Naive B cell (primary cell): ENCODE data around the gene CNTNAP5. TPM values are rescaled to one million over a fixed set of nuclear protein-coding genes. Genes with fewer than 3 reads are reported as not detected.

ENCODE experiments used
- ATAC-seq, 2 donors: fragments of 150-1000 bp; cut with Tn5 transposase; 2 replicates each; pipeline ENCODE4 v1.10.0; 2021; ENCODE audit warnings: low read depth in 2 of 2, mild to moderate bottlenecking in 2 of 2, moderate library complexity in 2 of 2
- DNase-seq: peaks from one replicate; pipeline ENCODE4 v3.0.0; 2022
- H3K27ac Mint-ChIP-seq, 6 donors: one replicate each; pipeline ENCODE4 v1.8.0; 2020 to 2022; ENCODE audit warnings: mild to moderate bottlenecking in 6 of 6, mixed read lengths in 6 of 6, moderate library complexity in 5 of 6, inconsistent platforms in 2 of 6
- H3K27me3 Mint-ChIP-seq, 3 donors: one replicate each; pipeline ENCODE4 v1.8.0; 2021 to 2022; ENCODE audit warnings: mixed read lengths in 3 of 3, mild to moderate bottlenecking in 1 of 3
- H3K36me3 Mint-ChIP-seq, 2 donors: one replicate each; pipeline ENCODE4 v1.8.0; 2020 to 2022; ENCODE audit warnings: mixed read lengths in 2 of 2, inconsistent platforms in 1 of 2, mild to moderate bottlenecking in 1 of 2
- H3K4me1 Mint-ChIP-seq, 3 donors: one replicate each; pipeline ENCODE4 v1.8.0; 2020 to 2022; ENCODE audit warnings: mixed read lengths in 3 of 3, inconsistent platforms in 1 of 3, mild to moderate bottlenecking in 1 of 3, moderate library complexity in 1 of 3
- H3K4me3 Mint-ChIP-seq, 8 donors: one replicate each; pipeline ENCODE4 v1.8.0; 2020 to 2022; ENCODE audit warnings: mild to moderate bottlenecking in 8 of 8, mixed read lengths in 8 of 8, moderate library complexity in 8 of 8, inconsistent platforms in 2 of 8
- H3K9me3 Mint-ChIP-seq, 7 donors: one replicate each; pipeline ENCODE4 v1.8.0; 2020 to 2022; ENCODE audit warnings: mixed read lengths in 7 of 7, mild to moderate bottlenecking in 5 of 7, inconsistent platforms in 2 of 7, moderate library complexity in 1 of 7
- polyA plus RNA-seq, 6 donors: library from polyadenylated mRNA; unstranded; fragments of 300-500 nt; fragmentation: Illumina TruSeq; gene quantifications; one replicate each; pipeline ENCODE4 v1.2.3, GENCODE V29; 2021; ENCODE audit warnings: low read depth in 6 of 6

CNTNAP5 gene
- polyA plus RNA-seq, 6 donors from 2014 or later, result not detected

- Mint-ChIP-seq H3K27ac (no peak overlapping the region), H3K27me3 (no peaks in the 10 kb centered on the region), H3K4me3 (no peak overlapping the region), H3K4me1 (no peaks in the 10 kb centered on the region), H3K9me3 (peaks cover 0 to 8% (median 4%) of the 10 kb centered on the region in 7 donors), H3K36me3 (no peaks in the 10 kb centered on the region)
- ATAC-seq (no peak), DNase-seq (no peak)
Observed at GRCh38 chr2:124883595-124883994, 858.5 kb downstream of the CNTNAP5 start.

DNA sequence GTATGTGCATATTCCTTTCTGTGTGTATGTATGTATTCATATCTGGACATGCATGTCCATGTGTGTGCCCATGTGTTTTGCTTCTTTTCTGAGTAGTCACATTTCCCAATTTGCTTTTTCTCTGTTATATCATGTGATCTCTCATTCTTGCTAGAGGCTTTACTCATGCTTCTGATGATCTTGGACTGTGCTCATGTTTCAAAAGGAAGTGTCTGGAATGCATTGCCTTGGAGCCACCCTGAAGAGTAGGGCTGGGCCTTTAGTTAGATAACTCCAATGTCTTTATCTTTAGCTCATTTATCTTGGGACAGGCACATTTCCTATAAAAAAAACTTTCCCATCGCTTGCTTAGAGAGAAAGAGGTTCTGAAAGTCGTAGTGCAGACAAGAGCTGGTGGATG, 859.2 kb downstream of the CNTNAP5 start:
- DNase-seq (no peak), ATAC-seq (no peak)
- Mint-ChIP-seq H3K36me3 (no peaks in the 10 kb centered on the region), H3K4me3 (no peak overlapping the region), H3K9me3 (peaks cover 0 to 8% (median 4%) of the 10 kb centered on the region in 7 donors), H3K27me3 (no peaks in the 10 kb centered on the region), H3K4me1 (no peaks in the 10 kb centered on the region), H3K27ac (no peak overlapping the region)

DNA sequence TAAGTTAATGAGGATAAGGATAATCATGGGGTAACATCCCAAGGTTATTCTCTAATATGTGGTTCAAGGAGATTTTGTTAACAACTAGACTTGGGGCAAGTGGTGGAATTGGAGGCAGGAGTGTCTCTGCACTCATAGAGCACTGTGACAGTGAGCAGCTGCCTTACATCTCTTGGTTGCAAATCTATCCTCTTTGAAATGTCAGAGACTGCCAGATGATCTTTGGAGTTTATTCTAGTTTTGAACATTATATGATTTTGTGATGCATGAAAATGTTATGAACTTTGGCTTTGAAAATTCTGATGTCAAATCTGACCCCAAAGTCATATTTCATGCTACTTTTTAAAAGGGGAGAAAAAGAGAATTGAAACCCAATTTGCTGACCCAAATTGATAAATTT, 861.1 kb downstream of the CNTNAP5 start:
- Mint-ChIP-seq H3K4me1 (no peaks in the 10 kb centered on the region), H3K4me3 (no peak overlapping the region), H3K9me3 (peaks cover 0 to 8% (median 2%) of the 10 kb centered on the region in 7 donors), H3K27me3 (no peaks in the 10 kb centered on the region), H3K36me3 (no peaks in the 10 kb centered on the region), H3K27ac (no peak overlapping the region)
- no peak for DNase-seq
- no peak for ATAC-seq

GRCh38 chr2:124887466-124887865, 862.4 kb downstream of the CNTNAP5 start:
- H3K4me1 Mint-ChIP-seq, result no peaks in the 10 kb centered on the region
- no peaks in the 10 kb centered on the region for H3K27me3 Mint-ChIP-seq
- no peaks in the 10 kb centered on the region for H3K36me3 Mint-ChIP-seq
- H3K4me3 Mint-ChIP-seq, result no peak overlapping the region
- H3K9me3 Mint-ChIP-seq, result peaks cover 0 to 7% (median 2%) of the 10 kb centered on the region in 7 donors
- ATAC-seq (no peak), DNase-seq (no peak)
- peak overlapping the region in 1 of 6 donors; percentile 8 for H3K27ac Mint-ChIP-seq

DNA sequence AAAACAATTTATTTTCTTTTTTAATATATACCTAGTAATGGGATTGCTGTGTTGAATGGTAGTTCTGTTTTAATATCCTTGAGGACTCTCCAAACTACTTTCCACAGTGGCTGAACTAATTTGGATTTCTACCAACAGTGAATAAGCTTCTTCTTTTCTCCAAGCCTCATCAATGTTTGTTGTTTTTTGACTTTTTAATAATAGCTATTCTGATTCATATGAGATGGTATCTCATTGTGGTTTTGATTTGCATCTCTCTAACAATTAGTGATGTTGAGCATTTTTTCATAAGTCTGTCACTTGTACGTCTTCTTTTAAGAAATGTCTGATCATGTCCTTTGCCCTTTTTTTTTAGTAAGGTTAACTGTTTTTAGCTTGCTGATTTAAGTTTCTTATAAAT, 863.3 kb downstream of the CNTNAP5 start:
- no peaks in the 10 kb centered on the region for H3K27me3 Mint-ChIP-seq
- H3K36me3 Mint-ChIP-seq, result no peaks in the 10 kb centered on the region
- H3K27ac Mint-ChIP-seq, result no peak overlapping the region
- H3K4me1 Mint-ChIP-seq, result no peaks in the 10 kb centered on the region
- H3K4me3 Mint-ChIP-seq, result no peak overlapping the region
- ATAC-seq (no peak), DNase-seq (no peak)
- peaks cover 0 to 5% (median 2%) of the 10 kb centered on the region in 7 donors for H3K9me3 Mint-ChIP-seq

DNA sequence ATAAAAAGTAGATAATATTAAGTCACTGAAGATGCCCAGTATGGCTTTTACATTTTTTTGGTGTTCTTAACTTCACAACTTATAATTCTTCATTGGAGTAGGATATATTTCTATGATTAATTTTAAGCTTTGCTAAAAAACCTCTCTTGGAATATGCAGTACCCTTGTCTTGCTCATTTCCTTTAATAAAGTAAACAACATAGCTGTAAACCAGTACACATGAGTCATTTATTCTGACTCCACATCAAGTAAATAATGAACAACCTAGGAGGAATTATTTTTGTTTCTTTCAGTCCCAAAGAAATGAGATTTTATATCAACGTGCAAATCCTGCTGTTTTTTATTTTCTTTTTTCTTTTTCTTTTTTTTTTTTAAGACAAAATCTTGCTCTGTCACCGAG, 869.1 kb downstream of the CNTNAP5 start:
- peaks cover 0 to 9% (median 0%) of the 10 kb centered on the region in 7 donors for H3K9me3 Mint-ChIP-seq
- ATAC-seq (no peak), DNase-seq (no peak)
- H3K36me3 Mint-ChIP-seq, result no peaks in the 10 kb centered on the region
- H3K4me3 Mint-ChIP-seq, result no peak overlapping the region
- no peak overlapping the region for H3K27ac Mint-ChIP-seq
- no peaks in the 10 kb centered on the region for H3K4me1 Mint-ChIP-seq
- H3K27me3 Mint-ChIP-seq, result no peaks in the 10 kb centered on the region

GRCh38 chr2:124898827-124899226, 873.7 kb downstream of the CNTNAP5 start:
- Mint-ChIP-seq H3K9me3 (peaks cover 0 to 9% (median 2%) of the 10 kb centered on the region in 7 donors), H3K4me3 (no peak overlapping the region), H3K27ac (no peak overlapping the region), H3K27me3 (no peaks in the 10 kb centered on the region), H3K4me1 (no peaks in the 10 kb centered on the region), H3K36me3 (no peaks in the 10 kb centered on the region)
- DNase-seq (no peak), ATAC-seq (no peak)

- peaks cover 0 to 4% (median 2%) of the 10 kb centered on the region in 7 donors for H3K9me3 Mint-ChIP-seq
- H3K4me1 Mint-ChIP-seq, result no peaks in the 10 kb centered on the region
- no peak for DNase-seq
Observed at GRCh38 chr2:124908411-124908810, 883.3 kb downstream of the CNTNAP5 start.

GRCh38 chr2:124911560-124911959, 886.5 kb downstream of the CNTNAP5 start:
- Mint-ChIP-seq H3K27me3 (no peaks in the 10 kb centered on the region), H3K4me1 (no peaks in the 10 kb centered on the region), H3K4me3 (no peak overlapping the region), H3K36me3 (no peaks in the 10 kb centered on the region), H3K27ac (no peak overlapping the region), H3K9me3 (peaks cover 0 to 12% (median 0%) of the 10 kb centered on the region in 7 donors)
- DNase-seq, result no peak
- ATAC-seq, result no peak

More at GRCh38 chr2:124908411-124908810, 883.3 kb downstream of the CNTNAP5 start:
- Mint-ChIP-seq H3K27ac (no peak overlapping the region), H3K4me3 (no peak overlapping the region), H3K27me3 (no peaks in the 10 kb centered on the region), H3K36me3 (no peaks in the 10 kb centered on the region)
- no peak for ATAC-seq

- Mint-ChIP-seq H3K27me3 (no peaks in the 10 kb centered on the region), H3K27ac (no peak overlapping the region), H3K4me1 (no peaks in the 10 kb centered on the region), H3K4me3 (no peak overlapping the region), H3K9me3 (peaks cover 0 to 17% (median 0%) of the 10 kb centered on the region in 7 donors), H3K36me3 (no peaks in the 10 kb centered on the region)
- no peak for ATAC-seq
- DNase-seq, result no peak
Observed at GRCh38 chr2:124913868-124914267, 888.8 kb downstream of the CNTNAP5 start.

DNA sequence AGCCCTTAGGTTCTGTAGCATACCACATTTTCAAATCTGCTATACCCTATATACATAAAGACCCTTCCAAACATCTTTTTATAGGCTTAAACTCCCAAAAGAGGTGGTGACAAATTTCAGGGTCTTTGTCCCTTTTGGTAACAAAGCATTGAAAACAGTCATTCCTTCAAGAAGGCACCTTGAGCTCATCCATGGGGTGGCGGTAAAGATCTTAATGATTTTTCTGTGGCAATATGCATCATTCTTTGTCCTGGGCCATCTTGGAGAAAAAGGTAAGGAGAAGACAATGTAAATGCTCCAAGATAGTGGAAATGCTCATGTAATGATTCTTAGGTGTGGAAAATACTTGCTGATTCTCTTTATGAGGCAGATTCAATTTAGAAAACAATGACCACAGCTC, 890.5 kb downstream of the CNTNAP5 start:
- no peaks in the 10 kb centered on the region for H3K4me1 Mint-ChIP-seq
- DNase-seq, result no peak

DNA sequence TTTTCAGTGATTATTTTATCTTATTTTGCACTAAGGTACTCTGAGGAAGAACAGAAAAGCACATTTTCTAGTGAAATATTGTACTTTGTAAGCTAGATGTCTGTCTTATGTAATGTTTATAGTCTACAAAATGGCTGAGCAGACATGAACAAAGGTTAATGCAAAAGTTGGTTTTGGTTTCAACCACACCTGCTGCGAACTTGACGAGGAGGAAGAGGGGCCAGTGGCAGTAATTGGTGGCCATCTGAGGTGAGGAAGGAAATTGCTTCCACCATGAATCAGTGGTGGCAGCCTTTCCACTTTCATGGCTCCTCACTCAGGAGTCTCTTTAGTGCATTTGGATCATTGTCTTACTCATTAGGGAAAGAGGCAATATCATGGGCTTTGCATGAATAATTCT, 894.2 kb downstream of the CNTNAP5 start:
- Mint-ChIP-seq H3K27ac (no peak overlapping the region), H3K36me3 (no peaks in the 10 kb centered on the region), H3K9me3 (peaks cover 0 to 16% (median 8%) of the 10 kb centered on the region in 7 donors), H3K4me3 (no peak overlapping the region), H3K27me3 (no peaks in the 10 kb centered on the region), H3K4me1 (no peaks in the 10 kb centered on the region)
- ATAC-seq (no peak), DNase-seq (no peak)

More for the DNA sequence above, 890.5 kb downstream of the CNTNAP5 start:
- H3K27ac Mint-ChIP-seq, result no peak overlapping the region
- no peaks in the 10 kb centered on the region for H3K27me3 Mint-ChIP-seq
- no peaks in the 10 kb centered on the region for H3K36me3 Mint-ChIP-seq
- no peak for ATAC-seq
- H3K9me3 Mint-ChIP-seq, result peaks cover 0 to 12% (median 3%) of the 10 kb centered on the region in 7 donors
- no peak overlapping the region for H3K4me3 Mint-ChIP-seq

- no peaks in the 10 kb centered on the region for H3K27me3 Mint-ChIP-seq
- H3K9me3 Mint-ChIP-seq, result peaks cover 0 to 14% (median 8%) of the 10 kb centered on the region in 7 donors
Observed at GRCh38 chr2:124920448-124920847, 895.4 kb downstream of the CNTNAP5 start.

GRCh38 chr2:124921191-124921590, 896.1 kb downstream of the CNTNAP5 start:
- Mint-ChIP-seq H3K27me3 (no peaks in the 10 kb centered on the region), H3K9me3 (peaks cover 0 to 18% (median 9%) of the 10 kb centered on the region in 7 donors), H3K4me3 (no peak overlapping the region), H3K36me3 (no peaks in the 10 kb centered on the region), H3K4me1 (no peaks in the 10 kb centered on the region), H3K27ac (no peak overlapping the region)
- no peak for ATAC-seq
- no peak for DNase-seq

More at GRCh38 chr2:124920448-124920847, 895.4 kb downstream of the CNTNAP5 start:
- H3K36me3 Mint-ChIP-seq, result no peaks in the 10 kb centered on the region
- H3K4me1 Mint-ChIP-seq, result no peaks in the 10 kb centered on the region
- no peak overlapping the region for H3K27ac Mint-ChIP-seq
- ATAC-seq, result no peak
- no peak overlapping the region for H3K4me3 Mint-ChIP-seq
- DNase-seq, result no peak

DNA sequence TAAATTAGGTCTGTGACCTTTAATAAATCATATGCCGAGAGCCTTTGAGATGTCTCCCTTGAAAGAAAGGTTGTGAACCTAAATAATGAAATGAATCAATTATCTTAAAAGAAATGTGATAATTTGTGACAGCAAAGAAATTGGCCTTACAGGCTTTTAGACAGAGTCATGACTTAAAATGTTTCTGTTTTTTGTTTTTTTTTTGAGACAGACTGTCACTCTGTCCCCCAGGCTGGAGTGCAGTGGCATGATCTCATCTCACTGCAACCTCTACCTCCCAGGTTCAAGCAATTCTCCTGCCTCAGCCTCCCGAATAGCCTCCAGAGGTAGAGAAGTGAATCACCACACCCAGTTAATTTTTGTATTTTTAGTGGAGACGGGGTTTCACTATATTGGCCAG, 898.0 kb downstream of the CNTNAP5 start:
- H3K36me3 Mint-ChIP-seq, result no peaks in the 10 kb centered on the region
- no peaks in the 10 kb centered on the region for H3K4me1 Mint-ChIP-seq
- no peak overlapping the region for H3K27ac Mint-ChIP-seq
- ATAC-seq (no peak), DNase-seq (no peak)
- H3K27me3 Mint-ChIP-seq, result no peaks in the 10 kb centered on the region
- H3K4me3 Mint-ChIP-seq, result no peak overlapping the region
- peaks cover 5 to 20% (median 9%) of the 10 kb centered on the region in 7 donors for H3K9me3 Mint-ChIP-seq
